Mucosa of descending colon (tissue), 3 donors: ENCODE measurements around the gene PALD1. TPM values are rescaled to one million over a fixed set of nuclear protein-coding genes. Genes with fewer than 3 reads are reported as not detected.

ENCODE experiments used
- ATAC-seq: fragments of 200-7000 bp; cut with Tn5 transposase; one replicate; pipeline ENCODE4 v1.9.1; 2020; ENCODE audit warnings: mild to moderate bottlenecking, moderate library complexity
- DNase-seq, 3 donors: peaks; one replicate each; pipeline ENCODE4 v3.0.0-alpha.2; 2020
- H3K36me3 ChIP-seq: fragments of 200-600 bp; one replicate; pipeline ENCODE4 v1.8.0; 2021; ENCODE audit warnings: low read depth, mild to moderate bottlenecking
- H3K4me1 ChIP-seq: fragments of 200-600 bp; one replicate; pipeline ENCODE4 v1.8.0; 2021; ENCODE audit warnings: low read depth, mild to moderate bottlenecking
- H3K4me3 ChIP-seq: fragments of 200-600 bp; one replicate; pipeline ENCODE4 v1.8.0; 2021; ENCODE audit warnings: mild to moderate bottlenecking
- H3K9me3 ChIP-seq: fragments of 200-600 bp; one replicate; pipeline ENCODE4 v1.8.0; 2021; ENCODE audit warnings: mild to moderate bottlenecking
- CTCF ChIP-seq: fragments of 200-600 bp; IDR thresholded peaks from one replicate; pipeline ENCODE4 v1.8.0; 2022; ENCODE audit warnings: antibody characterized with exemption, mild to moderate bottlenecking
- intact Hi-C, 2 donors: fragments of 100-400 bp; cut with DNase I in 1 of 2; cut with micrococcal nuclease in 1 of 2; formaldehyde crosslinking; loops; one replicate each; pipeline versions ENCODE4 v1.11.0 to v1.11.1; 2022; cut with DNase I, micrococcal nuclease
- total RNA-seq, 3 donors: library from RNA; stranded (reverse); fragmentation: NEBNext Ultra II Directional in 2 of 3; extraction: Animal tissue kit (Norgen Biotek cat#: 25700) in 2 of 3; gene quantifications; one replicate each; pipeline versions ENCODE4 v1.2.1 to v1.2.4, GENCODE V29; 2021 to 2023
- donor health status: DM: no; HTN: no; CAD: no; lungs with moderate emphysema.
- donor health status: DM: no; HTN: no; CAD: no.
- donor health status: DM: no; HTN: yes; CAD: no.

The PALD1 gene
- total RNA-seq, 3 donors from 2014 or later, result 1.9 to 15.9 (median 3.2) TPM

- no peaks in the 10 kb centered on the region for H3K9me3 ChIP-seq
- no peaks in the 10 kb centered on the region for H3K36me3 ChIP-seq
- ATAC-seq, result no peak
- no peaks in the 10 kb centered on the region for H3K4me1 ChIP-seq
- intact Hi-C loops, result no loop called here
- no peak for TF ChIP-seq CTCF
- no peak overlapping the region for H3K4me3 ChIP-seq
- no peak for DNase-seq
Measured at GRCh38 chr10:70566515-70567290, 88.1 kb downstream of the PALD1 start.

DNA sequence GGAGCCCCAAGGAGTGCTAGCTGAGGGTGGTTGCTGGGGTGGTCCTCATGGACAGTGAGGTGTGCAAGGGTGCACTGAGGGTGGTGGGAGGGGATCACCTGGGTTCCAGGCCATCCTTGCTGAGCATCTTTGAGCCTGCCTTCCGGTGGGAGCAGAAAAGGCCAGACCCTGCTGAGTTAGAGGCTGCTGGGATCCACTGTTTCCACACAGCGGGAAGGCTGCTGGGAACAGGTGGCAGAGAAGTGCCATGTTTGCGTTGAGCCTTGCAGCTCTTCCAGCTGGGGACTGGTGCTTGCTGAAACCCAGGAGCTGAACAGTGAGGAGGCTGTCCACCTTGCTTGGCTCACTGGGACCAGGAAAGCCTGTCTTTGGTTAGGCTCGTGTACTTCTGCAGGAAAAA is 89.0 kb downstream of the PALD1 start:
- TF ChIP-seq CTCF, result no peak
- Histone ChIP-seq H3K36me3 (no peaks in the 10 kb centered on the region), H3K4me1 (no peaks in the 10 kb centered on the region), H3K9me3 (no peaks in the 10 kb centered on the region), H3K4me3 (no peak overlapping the region)
- DNase-seq (no peak), ATAC-seq (no peak)
- intact Hi-C loops, result no loop called here

GRCh38 chr10:70568113-70568512 is 89.5 kb downstream of the PALD1 start:
- TF ChIP-seq CTCF, result no peak
- H3K4me3 ChIP-seq, result no peak overlapping the region
- intact Hi-C loops, result no loop called here
- DNase-seq (no peak), ATAC-seq (no peak)
- no peaks in the 10 kb centered on the region for H3K9me3 ChIP-seq
- H3K36me3 ChIP-seq, result no peaks in the 10 kb centered on the region
- H3K4me1 ChIP-seq, result no peaks in the 10 kb centered on the region

DNA sequence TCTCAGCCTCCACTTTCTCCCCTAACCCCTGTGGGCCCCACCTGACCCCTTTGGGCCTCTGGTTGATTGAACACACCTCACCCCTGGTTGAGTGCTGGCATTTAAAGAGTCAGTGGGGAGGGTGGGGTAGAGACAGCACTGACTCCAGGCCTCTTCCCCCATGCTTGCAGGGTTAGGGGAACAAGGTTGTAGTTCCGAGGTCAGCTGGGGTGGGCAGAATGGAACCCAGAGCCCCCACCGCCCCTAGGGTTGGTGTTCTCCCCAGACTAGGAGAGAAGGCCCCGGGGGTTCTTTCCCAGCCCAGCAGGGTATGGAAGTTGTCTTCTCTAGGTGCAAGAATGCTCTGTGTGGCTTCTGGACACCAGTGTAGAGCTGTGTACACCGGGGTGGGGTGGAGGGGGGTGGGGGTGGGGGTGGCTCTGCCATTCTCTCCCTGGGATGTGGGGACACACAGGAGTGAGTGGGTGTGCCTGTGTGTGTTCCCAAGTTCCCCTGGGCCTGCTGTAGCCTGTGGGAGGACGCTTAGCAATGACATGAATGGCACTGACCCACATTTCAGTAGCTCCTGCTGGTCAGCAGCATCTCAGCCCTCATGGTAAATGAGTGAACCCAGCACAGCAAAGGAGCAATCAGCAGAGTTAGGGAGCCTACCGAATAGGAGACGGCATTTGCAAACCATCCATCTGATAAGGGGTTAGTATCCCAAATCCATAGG is 90.4 kb downstream of the PALD1 start:
- DNase-seq, result no peak
- no peak for ATAC-seq
- Histone ChIP-seq H3K4me3 (no peak overlapping the region), H3K4me1 (no peaks in the 10 kb centered on the region), H3K9me3 (no peaks in the 10 kb centered on the region), H3K36me3 (no peaks in the 10 kb centered on the region)
- intact Hi-C loops, result no loop called here
- TF ChIP-seq CTCF, result no peak

DNA sequence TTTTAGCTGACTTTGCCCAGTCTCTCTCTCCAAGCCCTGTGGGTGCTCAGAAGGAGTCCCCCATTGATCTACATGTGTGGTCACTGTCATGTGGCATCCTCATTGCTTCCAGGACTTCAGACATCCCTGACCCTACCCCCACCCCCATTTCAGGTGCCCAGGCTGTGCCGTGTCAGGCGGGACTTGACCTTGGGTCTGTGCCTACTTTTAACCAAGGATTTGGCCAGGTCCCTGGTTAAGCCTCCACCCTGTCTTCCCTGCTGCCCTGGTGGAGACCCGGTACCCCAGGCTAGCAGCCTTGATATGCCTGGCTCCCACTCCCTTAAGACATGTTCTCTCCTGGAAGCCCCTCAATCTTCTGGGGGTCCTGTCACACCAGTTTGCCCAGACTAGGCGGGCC is 92.7 kb downstream of the PALD1 start:
- ATAC-seq, result no peak

More for the DNA sequence above, 92.7 kb downstream of the PALD1 start:
- TF ChIP-seq CTCF, result no peak
- no peak for DNase-seq
- no peak overlapping the region for H3K4me3 ChIP-seq
- peaks cover under 1% of the 10 kb centered on the region for H3K4me1 ChIP-seq
- H3K36me3 ChIP-seq, result no peaks in the 10 kb centered on the region
- intact Hi-C loops, result no loop called here
- H3K9me3 ChIP-seq, result no peaks in the 10 kb centered on the region
